Activated CD8-positive, alpha-beta memory T cell treated with anti-CD3 and anti-CD28 coated beads, Interleukin-2, amount 50 U/mL, for 4 hours (primary cell): ENCODE data around the gene GAS6.
"Not testable (repeated sequence)": the region's sequence is repeated elsewhere in the genome, so short reads cannot be mapped to it uniquely, and the experiment has no call there.

Experiments used
- DNase-seq: peaks from one replicate; pipeline ENCODE4 v3.0.0-alpha.2; 2020

Gene GAS6

GRCh38 chr13:113835461-113836270, 28.2 kb downstream of the GAS6 start:
- DNase-seq: no peak

DNA sequence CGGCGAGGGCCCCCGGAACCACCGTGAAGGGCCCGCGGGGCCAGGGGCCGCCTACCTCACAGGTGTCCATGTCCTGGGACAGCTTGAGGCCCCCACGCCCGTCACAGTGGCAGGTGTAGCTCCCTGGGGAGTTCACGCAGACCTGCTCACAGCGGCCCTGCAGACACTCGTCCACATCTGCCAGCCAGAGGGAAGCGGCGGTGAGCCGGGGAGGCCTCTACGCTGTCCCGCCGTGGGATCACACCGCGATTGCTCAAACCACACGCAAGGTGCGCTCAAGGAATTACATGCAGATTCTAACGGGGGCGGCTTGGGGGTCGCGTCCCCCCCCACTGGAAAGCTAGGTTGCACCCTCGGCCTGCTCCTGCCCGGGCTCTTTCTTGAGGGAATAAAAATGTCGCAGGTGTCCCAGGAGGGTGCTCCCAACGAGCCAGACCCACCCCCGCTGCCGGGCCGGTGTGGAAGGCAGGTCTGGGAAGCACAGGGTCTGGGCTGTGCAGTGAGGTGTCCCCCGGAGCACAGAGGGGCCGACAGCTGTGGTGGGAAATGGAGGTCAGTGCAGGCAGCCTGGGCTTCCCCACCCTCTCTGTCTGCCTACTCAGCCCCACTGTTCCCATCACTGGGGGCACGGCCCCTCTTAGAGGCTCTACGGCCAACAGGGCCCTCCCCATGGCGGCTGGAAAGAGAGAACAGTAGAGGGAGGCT, 29.2 kb downstream of the GAS6 start:
- no peak for DNase-seq

DNA sequence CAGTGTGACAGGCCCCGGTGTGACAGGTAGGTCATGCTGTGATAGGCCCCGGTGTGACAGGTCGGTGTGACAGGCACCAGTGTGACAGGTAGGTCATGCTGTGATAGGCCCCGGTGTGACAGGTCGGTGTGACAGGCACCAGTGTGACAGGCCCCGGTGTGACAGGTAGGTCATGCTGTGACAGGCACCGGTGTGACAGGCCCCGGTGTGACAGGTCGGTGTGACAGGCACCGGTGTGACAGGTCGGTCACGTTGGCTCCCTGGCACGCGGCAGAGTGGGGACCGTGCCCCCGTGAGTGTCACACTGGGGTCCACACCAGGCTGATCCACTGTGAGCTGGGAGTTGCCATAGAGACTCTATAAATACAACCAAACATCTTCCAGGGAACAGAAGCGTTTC, 29.9 kb downstream of the GAS6 start:
- not testable (repeated sequence) for DNase-seq

- no peak for DNase-seq
Observed at GRCh38 chr13:113833111-113833830, 30.6 kb downstream of the GAS6 start.

GRCh38 chr13:113832631-113833030, 31.2 kb downstream of the GAS6 start:
- no peak for DNase-seq

DNA sequence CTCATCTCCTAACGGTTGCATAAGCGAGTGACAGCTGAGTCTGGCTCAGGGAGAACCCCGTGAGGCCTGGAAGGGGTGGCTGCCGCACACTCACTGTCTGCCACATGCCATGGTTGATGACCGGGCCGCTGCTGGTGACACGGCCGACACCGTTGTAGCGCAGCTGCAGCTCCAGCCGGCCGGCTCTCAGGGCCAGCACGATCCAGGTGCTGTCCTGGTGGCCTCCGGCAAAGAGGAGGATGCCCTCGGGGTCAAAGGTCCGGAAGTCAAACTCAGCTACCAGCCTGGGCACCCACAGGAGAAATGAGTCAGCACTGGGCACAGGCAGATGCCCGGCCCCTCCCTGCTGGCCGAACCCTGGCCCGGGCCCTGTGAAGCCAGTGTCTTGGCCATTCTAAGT, 31.7 kb downstream of the GAS6 start:
- no peak for DNase-seq

- no peak for DNase-seq
Observed at GRCh38 chr13:113831061-113831460, 32.8 kb downstream of the GAS6 start.

- DNase-seq: not testable (repeated sequence)
Observed at GRCh38 chr13:113830426-113830950, 33.4 kb downstream of the GAS6 start.

DNA sequence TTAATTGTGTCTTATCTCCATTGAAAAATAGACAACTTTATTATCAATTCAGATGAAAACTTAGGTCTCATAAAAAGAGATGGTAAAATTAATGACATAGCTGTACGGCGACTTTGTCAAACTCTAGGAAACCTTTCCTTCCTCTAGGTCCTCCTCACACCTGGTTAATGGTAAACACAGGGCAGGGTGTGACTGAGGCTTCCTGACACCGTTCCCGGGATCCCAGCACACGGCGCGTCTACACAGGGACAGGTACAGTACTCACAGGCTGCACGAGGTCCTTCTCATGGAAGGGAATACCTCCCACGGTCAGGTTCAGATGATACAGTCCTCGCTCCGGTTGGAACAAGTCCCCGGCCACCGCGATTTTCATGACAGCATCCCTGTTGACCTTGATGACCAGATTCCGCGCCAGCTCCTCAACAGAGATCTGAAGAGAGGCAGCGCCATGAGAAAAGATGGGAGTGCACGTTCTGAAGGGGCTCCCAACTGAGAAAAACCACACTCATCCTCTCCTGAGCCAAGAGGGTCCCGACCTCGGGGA, 35.5 kb downstream of the GAS6 start:
- no peak for DNase-seq

DNA sequence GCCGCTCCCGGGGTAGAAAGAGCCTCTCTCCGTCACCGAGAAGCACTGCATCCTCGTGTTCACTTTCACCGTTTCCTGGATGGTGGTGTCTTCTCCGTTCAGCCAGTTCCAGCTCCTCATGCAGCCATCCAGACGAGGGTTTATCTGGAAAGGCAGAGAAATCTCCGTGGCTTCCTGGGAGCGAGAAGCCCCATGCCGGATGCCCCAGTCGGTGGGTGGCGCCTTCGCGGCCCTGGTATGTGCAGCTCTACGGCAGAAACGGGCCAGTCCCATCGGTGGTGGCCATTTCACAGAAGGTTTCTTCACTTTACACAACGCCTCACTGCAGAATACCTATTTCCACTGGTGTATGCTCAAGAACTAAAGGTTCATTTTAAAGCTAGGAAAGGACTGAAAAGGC, 36.9 kb downstream of the GAS6 start:
- DNase-seq: no peak

- DNase-seq: not testable (repeated sequence)
Observed at GRCh38 chr13:113826446-113826845, 37.4 kb downstream of the GAS6 start.

- DNase-seq: no peak
Observed at GRCh38 chr13:113825841-113826240, 38.0 kb downstream of the GAS6 start.

DNA sequence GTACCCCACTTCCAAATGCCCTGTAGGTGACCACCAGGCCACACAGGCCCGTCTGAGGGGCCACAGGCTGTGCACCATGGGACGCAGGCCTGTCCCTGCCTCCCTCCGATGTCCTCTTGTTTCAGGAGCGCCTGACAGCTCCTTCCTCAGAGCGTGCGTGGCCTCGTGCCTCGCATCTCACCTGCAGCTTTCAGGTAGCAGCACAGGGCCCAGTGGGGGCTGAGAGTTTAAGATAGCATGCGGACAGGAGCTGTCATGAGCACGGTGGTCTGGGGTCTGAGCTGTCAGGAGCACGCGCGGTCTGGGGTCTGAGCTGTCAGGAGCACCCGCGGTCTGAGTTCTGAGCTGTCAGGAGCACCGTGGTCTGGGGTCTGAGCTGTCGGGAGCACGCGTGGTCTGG, 40.1 kb downstream of the GAS6 start:
- no peak for DNase-seq

GRCh38 chr13:113822956-113823744, 40.7 kb downstream of the GAS6 start:
- DNase-seq: no peak

DNA sequence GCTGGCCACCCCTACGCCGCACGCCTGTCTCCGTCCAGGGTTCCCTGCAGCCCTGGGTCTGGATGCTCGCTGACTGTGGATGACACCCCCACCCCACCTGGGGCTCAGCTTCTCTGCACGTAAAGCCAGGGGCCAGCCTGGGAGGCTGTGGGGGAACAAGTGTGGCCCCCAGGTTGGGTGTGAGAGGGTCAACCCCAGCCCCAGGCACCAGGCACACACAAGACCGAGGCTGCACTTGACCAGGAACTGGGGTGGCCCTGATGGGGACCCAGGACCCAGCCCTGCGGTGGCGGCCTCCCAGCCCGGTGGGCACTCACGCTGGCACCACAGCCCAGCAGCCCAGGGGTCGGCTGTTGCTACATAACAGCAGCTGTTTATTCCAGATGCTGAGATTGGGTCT, 41.6 kb downstream of the GAS6 start:
- DNase-seq: no peak

GRCh38 chr13:113821847-113822246, 42.0 kb downstream of the GAS6 start:
- no peak for DNase-seq

DNA sequence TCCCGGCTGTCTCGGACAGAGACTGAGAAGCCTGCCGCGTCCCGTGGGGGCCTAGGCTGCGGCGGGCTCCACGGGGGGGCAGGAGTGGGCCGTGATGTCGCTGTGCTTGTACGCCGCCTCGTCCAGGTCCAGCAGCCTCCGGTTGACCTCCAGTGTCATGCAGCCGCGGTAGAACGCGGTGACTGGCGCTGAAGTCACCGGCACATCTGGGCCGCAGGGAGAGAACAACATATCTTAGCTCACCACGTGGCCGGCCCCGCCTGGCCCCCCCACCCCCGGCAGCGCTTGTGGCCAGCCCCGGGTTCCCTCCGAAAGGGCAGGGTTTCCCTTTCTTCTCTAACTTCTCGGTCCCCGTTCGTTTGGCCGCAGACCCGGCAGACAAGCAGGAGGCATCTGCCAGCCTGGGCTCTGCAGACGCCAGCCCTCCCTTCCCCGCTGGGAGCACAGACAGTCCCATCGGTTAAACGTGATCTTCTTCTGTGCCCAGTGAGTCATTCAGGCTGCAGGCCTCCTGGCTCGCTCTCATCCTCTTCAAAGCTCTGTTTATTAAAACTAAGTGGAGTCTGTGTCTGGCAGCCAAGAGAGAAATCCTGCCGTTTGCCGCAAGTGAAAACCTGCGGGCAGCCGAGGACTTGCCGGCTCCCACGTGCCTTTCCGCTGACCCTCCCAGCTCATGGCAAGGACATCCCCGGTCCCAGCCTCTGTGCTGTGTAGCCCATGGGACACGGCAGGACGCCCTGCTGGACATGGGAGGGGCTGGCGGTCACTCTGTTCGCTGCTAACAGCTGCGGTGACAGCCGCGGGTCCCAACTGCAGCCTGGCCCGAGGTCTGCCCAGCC, 42.8 kb downstream of the GAS6 start:
- no peak for DNase-seq

DNA sequence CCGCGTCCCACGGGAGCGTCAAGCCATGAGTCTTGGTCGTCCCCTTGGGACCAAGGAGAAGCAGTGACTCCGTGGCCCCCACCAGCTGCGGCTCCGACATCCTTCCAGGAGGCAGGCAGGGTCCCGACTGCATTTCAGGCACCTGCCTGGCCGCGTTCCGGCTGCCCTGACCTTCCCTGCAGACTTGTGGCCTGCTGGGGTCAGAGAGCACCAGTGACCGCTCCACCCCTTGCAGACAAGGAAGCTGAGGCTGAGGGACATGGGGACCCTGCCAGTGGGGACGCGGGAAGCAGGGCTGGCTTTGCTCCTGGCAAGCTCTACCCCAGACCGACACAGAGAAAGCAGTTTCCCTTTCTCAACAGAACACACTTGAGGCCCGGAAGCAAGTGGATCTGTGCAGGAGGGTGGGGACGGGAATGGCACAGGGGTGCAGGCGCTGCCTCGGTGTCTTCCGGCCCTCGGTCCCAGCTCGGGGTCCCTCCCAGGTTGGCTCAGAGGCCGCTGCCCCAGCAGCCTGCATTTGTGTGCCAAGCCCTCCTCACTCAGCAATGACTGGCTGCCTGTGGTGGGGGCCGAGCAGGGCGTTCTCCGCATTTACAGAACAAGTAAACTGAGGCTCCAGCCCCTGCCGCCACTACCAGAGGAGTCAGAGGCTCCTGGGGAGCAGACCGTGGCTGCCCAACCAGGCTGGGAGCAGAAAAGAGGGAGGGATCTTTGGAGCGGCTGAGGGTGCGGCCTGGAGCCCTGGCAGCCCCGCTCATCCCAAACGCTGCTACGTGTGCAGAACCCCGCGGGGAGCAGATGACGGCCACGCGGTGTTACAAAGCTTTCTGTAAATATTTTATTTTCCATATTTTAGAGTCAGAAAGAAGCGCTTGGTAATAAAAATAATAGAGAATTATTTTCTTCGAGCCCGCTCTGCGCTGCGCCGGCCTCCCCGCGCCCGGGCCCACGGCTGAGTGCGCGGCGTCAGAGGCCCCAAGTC, 43.9 kb downstream of the GAS6 start:
- DNase-seq: no peak

DNA sequence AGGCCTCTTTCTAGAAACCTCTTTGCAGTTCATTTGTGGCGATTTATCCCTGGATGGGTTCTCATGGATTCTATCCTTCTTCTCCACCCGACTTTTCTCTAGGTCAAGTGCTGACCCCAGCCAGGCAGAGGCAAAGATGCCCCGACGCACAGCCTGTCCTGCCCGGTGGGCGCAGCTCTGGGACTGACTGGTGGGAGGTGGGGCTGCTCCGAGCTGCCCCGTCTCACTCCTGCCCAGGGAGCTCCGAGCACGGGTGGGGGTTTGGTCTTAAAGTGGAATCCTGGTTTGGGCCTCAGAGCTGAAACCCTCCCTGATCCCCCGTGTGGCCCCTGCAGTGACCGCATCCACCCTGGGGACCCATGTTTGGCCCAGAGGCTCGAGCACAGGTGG, 44.5 kb downstream of the GAS6 start:
- DNase-seq: no peak

- DNase-seq: no peak
Observed at GRCh38 chr13:113818700-113819295, 45.1 kb downstream of the GAS6 start.
